Caco-2 (cell line): ENCODE data around the gene APBB1IP. TPM values are rescaled to one million over a fixed set of nuclear protein-coding genes. Genes with fewer than 3 reads are reported as not detected.

Experiments used
- BruUV-seq: library from RNA; stranded (reverse); fragments of 400-500 nt; replicated peaks from 2 replicates; lab custom pipeline; 2021; lab: Mats Ljungman, UMichigan
- CTCF ChIA-PET: fragments of 300-600 bp; sonication (Branson Sonifier 250); formaldehyde crosslinking; loops from one replicate; lab custom pipeline; 2022; ENCODE audit warnings: antibody characterized with exemption; lab: Charles Lee
- POLR2A ChIA-PET: fragments of 300-600 bp; sonication (Branson Sonifier 250); formaldehyde crosslinking; loops from one replicate; lab custom pipeline; 2022; ENCODE audit warnings: antibody characterized with exemption; lab: Charles Lee
- DNase-seq, 2 experiments: peaks; one replicate each; pipeline versions ENCODE4 v3.0.0 to v3.0.0-alpha.2; 2020 to 2022
- H3K27me3 ChIP-seq: replicated peaks from 2 replicates; pipeline ENCODE4 v1.6.0; 2011; ENCODE audit warnings: low read length; ENCODE audit not compliant: control insufficient read depth, insufficient read depth
- H3K36me3 ChIP-seq: 2 replicates; pipeline ENCODE4 v1.5.1; 2011; ENCODE audit warnings: low read length; ENCODE audit not compliant: control insufficient read depth, insufficient read depth
- H3K4me1 ChIP-seq: fragments of 250-450 bp; sonication (Bioruptor Pico); 2 replicates; pipeline ENCODE4 v1.5.1; 2020; ENCODE audit warnings: mild to moderate bottlenecking
- H3K4me3 ChIP-seq: 2 replicates; pipeline ENCODE4 v1.5.1; 2011; ENCODE audit warnings: low read depth, mild to moderate bottlenecking, control low read depth, low read length
- H3K9me3 ChIP-seq: fragments of 250-450 bp; sonication (Bioruptor Pico); 2 replicates; pipeline ENCODE4 v1.5.1; 2020; ENCODE audit warnings: mild to moderate bottlenecking, moderate library complexity
- H3K27ac Mint-ChIP-seq: one replicate; pipeline ENCODE4 v1.8.0; 2022; ENCODE audit warnings: mixed read lengths; ENCODE audit not compliant: unreplicated experiment
- H3K27me3 Mint-ChIP-seq: one replicate; pipeline ENCODE4 v1.8.0; 2022; ENCODE audit warnings: mixed read lengths; ENCODE audit not compliant: insufficient read depth, unreplicated experiment
- H3K36me3 Mint-ChIP-seq: one replicate; pipeline ENCODE4 v1.8.0; 2022; ENCODE audit warnings: mild to moderate bottlenecking, mixed read lengths; ENCODE audit not compliant: insufficient read depth, unreplicated experiment
- H3K4me1 Mint-ChIP-seq: one replicate; pipeline ENCODE4 v1.8.0; 2022; ENCODE audit warnings: low read depth, mixed read lengths; ENCODE audit not compliant: unreplicated experiment
- H3K4me3 Mint-ChIP-seq: one replicate; pipeline ENCODE4 v1.8.0; 2022; ENCODE audit warnings: mild to moderate bottlenecking, moderate library complexity, mixed read lengths; ENCODE audit not compliant: unreplicated experiment
- H3K9me3 Mint-ChIP-seq: one replicate; pipeline ENCODE4 v1.8.0; 2022; ENCODE audit warnings: mixed read lengths; ENCODE audit not compliant: unreplicated experiment
- CTCF ChIP-seq, 2 experiments: fragments of 200-600 bp in 1 of 2; IDR thresholded peaks; 1 replicate in 1 of 2; 2 replicates in 1 of 2; pipeline versions ENCODE4 v1.5.1 to v1.8.0; 2011 to 2022; ENCODE audit warnings: antibody characterized with exemption in 1 of 2, control low read depth in 1 of 2, inconsistent platforms in 1 of 2, low read depth in 1 of 2, low read length in 1 of 2, mild to moderate bottlenecking in 1 of 2, moderate library complexity in 1 of 2; ENCODE audit not compliant: insufficient read depth in 1 of 2, severe bottlenecking in 1 of 2, unreplicated experiment in 1 of 2
- intact Hi-C: fragments of 100-400 bp; cut with micrococcal nuclease; formaldehyde crosslinking; loops from one replicate; pipeline ENCODE4 v1.10.0; 2022; ENCODE audit not compliant: unreplicated experiment
- total RNA-seq: library from RNA; stranded (reverse); gene quantifications from 2 replicates; pipeline ENCODE4 v1.2.3, GENCODE V29; 2022

Gene APBB1IP
- total RNA-seq, 1 experiment from 2014 or later: 0.14 TPM

DNA sequence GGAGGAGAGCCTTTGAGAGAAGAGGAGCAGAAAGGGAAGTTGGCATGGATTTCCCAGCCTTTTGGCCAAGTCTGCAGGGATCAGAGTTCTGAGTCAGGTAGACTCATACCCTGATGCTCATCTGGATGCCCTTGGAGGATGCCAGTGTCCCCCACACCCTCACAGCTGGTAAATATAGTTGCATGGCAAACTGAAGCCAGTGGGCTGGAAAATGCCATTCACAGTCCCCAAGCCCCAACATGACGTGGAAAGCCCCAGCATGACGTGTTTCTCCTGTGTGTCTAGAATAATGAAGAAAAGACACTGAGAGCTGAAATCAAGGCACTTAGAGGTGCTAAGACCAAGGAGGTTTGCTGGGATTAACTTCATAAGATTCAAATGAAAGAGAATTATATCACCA lies 24.8 kb upstream of the APBB1IP start:
- H3K36me3 ChIP-seq: no peaks in the 10 kb centered on the region
- CTCF ChIA-PET: no interaction called here

DNA sequence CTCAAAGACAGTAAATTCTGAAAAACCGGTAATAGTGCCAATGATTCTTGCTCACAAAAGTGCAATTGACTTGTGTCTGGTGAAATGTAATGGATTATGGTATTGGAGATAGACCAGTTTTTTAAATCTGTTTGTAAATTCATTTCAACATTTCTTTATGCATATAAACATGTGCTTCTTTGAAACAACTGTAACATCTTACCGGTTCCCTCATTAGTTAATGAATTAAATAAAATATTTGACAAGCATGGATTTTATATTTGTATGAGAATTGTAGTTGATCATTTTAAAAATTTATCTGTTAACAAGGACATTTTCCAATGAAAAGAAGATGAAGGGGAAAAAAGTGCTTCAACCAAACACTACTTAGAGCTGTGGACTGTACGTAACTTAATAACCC lies 21.0 kb upstream of the APBB1IP start:
- Mint-ChIP-seq H3K9me3 (no peaks in the 10 kb centered on the region), H3K36me3 (no peaks in the 10 kb centered on the region), H3K4me3 (no peak overlapping the region), H3K4me1 (no peaks in the 10 kb centered on the region), H3K27me3 (no peaks in the 10 kb centered on the region), H3K27ac (no peak overlapping the region)
- no peak overlapping the region for H3K4me3 ChIP-seq
- no peaks in the 10 kb centered on the region for H3K4me1 ChIP-seq
- no peaks in the 10 kb centered on the region; the same call in none of the 2 replicates for H3K9me3 ChIP-seq
- intact Hi-C loops: no loop called here
- ChIA-PET POLR2A (no interaction called here), CTCF (no interaction called here)
- H3K36me3 ChIP-seq: no peaks in the 10 kb centered on the region
- BruUV-seq: no TSS peak
- DNase-seq: no peak
- TF ChIP-seq CTCF (IDR thresholded peaks at IDR 0.05; ENCODE audit: insufficient read depth in 1 of 2, low read depth in 1 of 2, low read length in 1 of 2, severe bottlenecking in 1 of 2, unreplicated experiment in 1 of 2): no peak
- H3K27me3 ChIP-seq: no peaks in the 10 kb centered on the region

More for the DNA sequence above, 24.8 kb upstream of the APBB1IP start:
- H3K4me3 Mint-ChIP-seq: no peak overlapping the region
- no peaks in the 10 kb centered on the region for H3K27me3 Mint-ChIP-seq
- peaks cover 3% of the 10 kb centered on the region for H3K4me1 Mint-ChIP-seq
- intact Hi-C loops: no loop called here
- no peaks in the 10 kb centered on the region for H3K36me3 Mint-ChIP-seq
- Histone ChIP-seq H3K9me3 (no peaks in the 10 kb centered on the region; the same call in 1 of the 2 replicates), H3K27me3 (no peaks in the 10 kb centered on the region), H3K4me1 (no peaks in the 10 kb centered on the region), H3K4me3 (no peak overlapping the region)
- H3K9me3 Mint-ChIP-seq: peaks cover 5% of the 10 kb centered on the region
- no peak for TF ChIP-seq CTCF (IDR thresholded peaks at IDR 0.05; ENCODE audit: insufficient read depth in 1 of 2, low read depth in 1 of 2, low read length in 1 of 2, severe bottlenecking in 1 of 2, unreplicated experiment in 1 of 2)
- POLR2A ChIA-PET: no interaction called here
- no peak overlapping the region for H3K27ac Mint-ChIP-seq
- no peak for DNase-seq
- BruUV-seq: no TSS peak

GRCh38 chr10:26422977-26423376 lies 15.2 kb upstream of the APBB1IP start:
- no peaks in the 10 kb centered on the region for H3K27me3 Mint-ChIP-seq
- H3K4me3 ChIP-seq: no peak overlapping the region
- no TSS peak for BruUV-seq
- no peaks in the 10 kb centered on the region; the same call in 1 of the 2 replicates for H3K9me3 ChIP-seq
- no peaks in the 10 kb centered on the region for H3K36me3 Mint-ChIP-seq
- TF ChIP-seq CTCF (IDR thresholded peaks at IDR 0.05; ENCODE audit: insufficient read depth in 1 of 2, low read depth in 1 of 2, low read length in 1 of 2, severe bottlenecking in 1 of 2, unreplicated experiment in 1 of 2): no peak
- peaks cover 5% of the 10 kb centered on the region for H3K9me3 Mint-ChIP-seq
- no peaks in the 10 kb centered on the region for H3K36me3 ChIP-seq
- H3K27ac Mint-ChIP-seq: no peak overlapping the region
- no peak for DNase-seq
- intact Hi-C loops: no loop called here
- no peaks in the 10 kb centered on the region; the same call in 1 of the 2 replicates for H3K4me1 ChIP-seq
- H3K27me3 ChIP-seq: no peaks in the 10 kb centered on the region
- H3K4me1 Mint-ChIP-seq: no peaks in the 10 kb centered on the region
- POLR2A ChIA-PET: no interaction called here
- no peak overlapping the region for H3K4me3 Mint-ChIP-seq
- CTCF ChIA-PET: no interaction called here
